ENCODE data around the gene HOXA5.
A peak's percentile ranks its signal among the peaks of the same experiment; 100 is the strongest.

Gene HOXA5

GRCh38 chr7:27143023-27143949, at the start of gene HOXA5:
Gene HOXA5, minus strand, starts transcription at chr7:27143681. Its CDS starts 74 bp downstream, at chr7:27143607.
- DNase-seq, result peak in 1 of 10 donors; percentile 64
- intact Hi-C loops (cut with DNase I), result no loop called here

GRCh38 chr7:27192546-27193334, 49.3 kb upstream of the HOXA5 start:
- peak in 3 of 10 donors; percentile 1 to 52 (median 21) for DNase-seq
- intact Hi-C loops (cut with DNase I), result no loop called here

GRCh38 chr7:27191833-27192545, 48.5 kb upstream of the HOXA5 start:
- DNase-seq, result peak in 3 of 10 donors; percentile 5 to 83 (median 67)

GRCh38 chr7:27191161-27191731, 47.8 kb upstream of the HOXA5 start:
- intact Hi-C loops (cut with DNase I), result no loop called here
- peak in 2 of 10 donors; percentile 18 to 66 for DNase-seq

More at GRCh38 chr7:27191833-27192545, 48.5 kb upstream of the HOXA5 start:
- intact Hi-C loops (cut with DNase I), result no loop called here

- intact Hi-C loops (cut with DNase I), result no loop called here
- DNase-seq, result peak in 1 of 10 donors; percentile 41
Observed at GRCh38 chr7:27189997-27190748, 46.7 kb upstream of the HOXA5 start.

- peak in 2 of 10 donors; percentile 3 to 56 for DNase-seq
- intact Hi-C loops (cut with DNase I), result no loop called here
Observed at GRCh38 chr7:27189295-27189996, 46.0 kb upstream of the HOXA5 start.

GRCh38 chr7:27188386-27189294, 45.2 kb upstream of the HOXA5 start:
- peak in 2 of 10 donors; percentile 5 to 61 for DNase-seq
- intact Hi-C loops (cut with DNase I), result no loop called here

- intact Hi-C loops (cut with DNase I), result no loop called here
- DNase-seq, result peak in 3 of 10 donors; percentile 9 to 72 (median 68)
Observed at GRCh38 chr7:27187475-27188385, 44.2 kb upstream of the HOXA5 start.

GRCh38 chr7:27186668-27187474, 43.4 kb upstream of the HOXA5 start:
- intact Hi-C loops (cut with DNase I), result no loop called here
- DNase-seq, result peak in 1 of 10 donors; percentile 26

- intact Hi-C loops (cut with DNase I), result no loop called here
- peak in 2 of 10 donors; percentile 4 to 60 for DNase-seq
Observed at GRCh38 chr7:27185854-27186667, 42.6 kb upstream of the HOXA5 start.

GRCh38 chr7:27185013-27185853, 41.8 kb upstream of the HOXA5 start, which contains the start of gene HOXA11:
Gene HOXA11, minus strand, starts transcription at chr7:27185232. Its CDS starts 88 bp downstream, at chr7:27185144.
- DNase-seq, result peak in 3 of 10 donors; percentile 3 to 73 (median 66)
- intact Hi-C loops (cut with DNase I), result no loop called here

GRCh38 chr7:27184337-27185012, 41.0 kb upstream of the HOXA5 start:
- intact Hi-C loops (cut with DNase I), result no loop called here
- DNase-seq, result peak in 3 of 10 donors; percentile 12 to 82 (median 75)

- intact Hi-C loops (cut with DNase I), result no loop called here
- DNase-seq, result peak in 1 of 10 donors; percentile 48
Observed at GRCh38 chr7:27183682-27184336, 40.3 kb upstream of the HOXA5 start.
